Panc1 (cell line): ENCODE measurements around the gene ADARB2.

Source experiments
- CTCF ChIP-seq: fragments of 450-650 bp; IDR thresholded peaks from 2 replicates; pipeline ENCODE4 v1.5.1; 2017; ENCODE audit warnings: mild to moderate bottlenecking
- POLR2AphosphoS5 ChIP-seq: IDR thresholded peaks from 2 replicates; pipeline ENCODE4 v1.6.1; 2012; ENCODE audit warnings: mild to moderate bottlenecking, low read depth, low read length, moderate library complexity
- SIN3A ChIP-seq: IDR thresholded peaks from 2 replicates; pipeline ENCODE4 v1.6.1; 2012; ENCODE audit warnings: low read depth, mild to moderate bottlenecking, low read length, moderate library complexity, borderline replicate concordance; ENCODE audit not compliant: insufficient read depth
- TCF7L2 ChIP-seq: IDR thresholded peaks from 2 replicates; pipeline ENCODE4 v1.6.1; 2011; ENCODE audit warnings: mild to moderate bottlenecking, low read depth, low read length, inconsistent platforms

DNA sequence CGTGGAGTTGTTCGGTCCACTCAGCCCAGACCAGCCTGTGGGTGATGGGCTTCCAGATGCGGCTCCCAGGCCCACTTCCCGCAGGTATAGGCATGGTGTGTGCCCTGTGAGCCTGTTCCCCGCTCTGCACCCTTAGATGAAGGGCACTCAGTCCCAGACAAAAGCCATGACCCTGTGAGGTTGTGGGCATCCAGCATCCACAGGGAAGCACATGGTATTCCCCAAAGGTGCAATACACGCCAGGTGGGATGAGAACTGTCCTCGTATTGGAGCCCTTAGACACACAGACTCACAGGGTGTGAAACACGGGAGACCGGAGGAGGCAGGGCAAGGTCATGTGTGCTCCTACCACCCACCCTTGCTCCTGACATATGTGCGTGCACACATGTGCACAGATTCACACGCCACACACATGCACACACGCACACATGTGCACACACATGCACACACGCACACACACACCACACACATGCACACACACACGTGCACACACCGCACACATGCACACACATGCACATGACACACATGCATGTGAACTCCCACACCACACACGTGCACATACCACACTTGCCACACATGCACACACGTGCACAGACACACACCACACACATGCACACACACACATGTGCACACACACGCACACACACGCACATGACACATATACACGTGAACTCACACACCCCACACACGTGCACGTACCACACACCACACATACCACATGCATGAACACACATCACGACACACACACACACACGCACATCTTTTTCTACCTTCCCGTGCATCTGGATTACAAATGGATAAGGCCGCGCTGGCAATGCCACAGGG lies 361.8 kb downstream of the ADARB2 start:
- no peak for TF ChIP-seq SIN3A
- TF ChIP-seq POLR2AphosphoS5 = no peak
- no peak for TF ChIP-seq CTCF
- no peak for TF ChIP-seq TCF7L2
